Measurements from ENCODE around the gene LHPP.

GRCh38 chr10:124629842-124630241 is 168.2 kb downstream of the LHPP start:
- TF ChIP-seq, protein P1, sequence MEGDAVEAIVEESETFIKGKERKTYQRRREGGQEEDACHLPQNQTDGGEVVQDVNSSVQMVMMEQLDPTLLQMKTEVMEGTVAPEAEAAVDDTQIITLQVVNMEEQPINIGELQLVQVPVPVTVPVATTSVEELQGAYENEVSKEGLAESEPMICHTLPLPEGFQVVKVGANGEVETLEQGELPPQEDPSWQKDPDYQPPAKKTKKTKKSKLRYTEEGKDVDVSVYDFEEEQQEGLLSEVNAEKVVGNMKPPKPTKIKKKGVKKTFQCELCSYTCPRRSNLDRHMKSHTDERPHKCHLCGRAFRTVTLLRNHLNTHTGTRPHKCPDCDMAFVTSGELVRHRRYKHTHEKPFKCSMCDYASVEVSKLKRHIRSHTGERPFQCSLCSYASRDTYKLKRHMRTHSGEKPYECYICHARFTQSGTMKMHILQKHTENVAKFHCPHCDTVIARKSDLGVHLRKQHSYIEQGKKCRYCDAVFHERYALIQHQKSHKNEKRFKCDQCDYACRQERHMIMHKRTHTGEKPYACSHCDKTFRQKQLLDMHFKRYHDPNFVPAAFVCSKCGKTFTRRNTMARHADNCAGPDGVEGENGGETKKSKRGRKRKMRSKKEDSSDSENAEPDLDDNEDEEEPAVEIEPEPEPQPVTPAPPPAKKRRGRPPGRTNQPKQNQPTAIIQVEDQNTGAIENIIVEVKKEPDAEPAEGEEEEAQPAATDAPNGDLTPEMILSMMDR (IDR thresholded peaks at IDR 0.05), result no peak
- no peak for TF ChIP-seq POLR2A (IDR thresholded peaks at IDR 0.05)
